ENCODE data around the gene PRPF8.
"Not testable (repeated sequence)": the region's sequence is repeated elsewhere in the genome, so short reads cannot be mapped to it uniquely, and the experiment has no call there.

The PRPF8 gene

GRCh38 chr17:1673041-1673785, 11.5 kb downstream of the PRPF8 start:
- no peak for DNase-seq (ENCODE audit: low spot score)
- TF ChIP-seq, protein P1, sequence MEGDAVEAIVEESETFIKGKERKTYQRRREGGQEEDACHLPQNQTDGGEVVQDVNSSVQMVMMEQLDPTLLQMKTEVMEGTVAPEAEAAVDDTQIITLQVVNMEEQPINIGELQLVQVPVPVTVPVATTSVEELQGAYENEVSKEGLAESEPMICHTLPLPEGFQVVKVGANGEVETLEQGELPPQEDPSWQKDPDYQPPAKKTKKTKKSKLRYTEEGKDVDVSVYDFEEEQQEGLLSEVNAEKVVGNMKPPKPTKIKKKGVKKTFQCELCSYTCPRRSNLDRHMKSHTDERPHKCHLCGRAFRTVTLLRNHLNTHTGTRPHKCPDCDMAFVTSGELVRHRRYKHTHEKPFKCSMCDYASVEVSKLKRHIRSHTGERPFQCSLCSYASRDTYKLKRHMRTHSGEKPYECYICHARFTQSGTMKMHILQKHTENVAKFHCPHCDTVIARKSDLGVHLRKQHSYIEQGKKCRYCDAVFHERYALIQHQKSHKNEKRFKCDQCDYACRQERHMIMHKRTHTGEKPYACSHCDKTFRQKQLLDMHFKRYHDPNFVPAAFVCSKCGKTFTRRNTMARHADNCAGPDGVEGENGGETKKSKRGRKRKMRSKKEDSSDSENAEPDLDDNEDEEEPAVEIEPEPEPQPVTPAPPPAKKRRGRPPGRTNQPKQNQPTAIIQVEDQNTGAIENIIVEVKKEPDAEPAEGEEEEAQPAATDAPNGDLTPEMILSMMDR (IDR thresholded peaks at IDR 0.05; ENCODE audit: extremely low read depth, insufficient read depth, missing control alignments): no peak
- in situ Hi-C loops (cut with MboI; ENCODE audit: low pct_unique_long_range_greater_than_20kb, low sequenced_read_pairs, unreplicated experiment): no loop called here

DNA sequence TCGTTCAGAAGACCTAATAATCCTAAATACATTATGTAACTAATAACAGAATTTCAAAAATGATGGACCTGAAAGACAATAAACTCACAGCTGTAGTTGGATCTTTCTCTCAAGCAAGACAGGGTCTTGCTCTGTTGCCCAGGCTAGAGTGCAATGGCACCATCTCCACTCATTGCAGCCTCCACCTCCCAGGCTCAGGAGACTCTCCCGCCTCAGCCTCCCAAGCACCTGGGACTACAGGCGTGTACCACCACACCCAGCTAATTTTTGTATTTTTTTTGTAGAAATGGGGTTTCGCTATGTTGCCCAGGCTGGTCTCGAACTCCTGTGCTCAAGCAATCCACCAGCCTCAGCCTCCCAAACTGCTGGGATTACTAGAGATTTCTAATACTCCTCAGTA, 20.7 kb downstream of the PRPF8 start:
- DNase-seq (ENCODE audit: low spot score); in situ Hi-C loops (cut with MboI; ENCODE audit: low pct_unique_long_range_greater_than_20kb, low sequenced_read_pairs, unreplicated experiment): not testable (repeated sequence)

- TF ChIP-seq, protein P1 (IDR thresholded peaks at IDR 0.05; ENCODE audit: extremely low read depth, insufficient read depth, missing control alignments): no peak
- DNase-seq (ENCODE audit: low spot score): no peak
- in situ Hi-C loops (cut with MboI; ENCODE audit: low pct_unique_long_range_greater_than_20kb, low sequenced_read_pairs, unreplicated experiment): no loop called here
Measured at GRCh38 chr17:1661045-1661444, 23.6 kb downstream of the PRPF8 start.

GRCh38 chr17:1658100-1658499, 26.6 kb downstream of the PRPF8 start:
- DNase-seq (ENCODE audit: low spot score): no peak
- in situ Hi-C loops (cut with MboI; ENCODE audit: low pct_unique_long_range_greater_than_20kb, low sequenced_read_pairs, unreplicated experiment): no loop called here
- TF ChIP-seq, protein P1 (IDR thresholded peaks at IDR 0.05; ENCODE audit: extremely low read depth, insufficient read depth, missing control alignments): no peak

DNA sequence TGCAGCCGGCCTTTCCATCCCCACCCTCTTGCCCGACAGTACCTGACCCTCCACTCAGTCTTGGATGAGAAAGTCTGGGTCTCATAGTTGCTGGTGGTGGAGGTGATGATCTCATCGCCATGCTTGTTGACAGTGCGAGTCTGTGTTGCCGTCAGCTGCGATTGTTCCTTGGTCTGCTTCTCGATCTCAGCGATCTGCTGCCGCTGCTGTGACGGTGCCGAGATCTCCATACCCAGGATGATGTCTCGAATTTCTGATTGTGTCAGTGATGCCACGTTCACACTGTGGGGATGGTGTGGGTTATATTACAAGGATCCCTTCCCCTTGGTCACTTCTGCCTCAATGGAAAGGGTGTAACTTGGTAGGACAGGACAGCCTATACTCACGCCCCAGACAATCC, 30.9 kb downstream of the PRPF8 start:
- in situ Hi-C loops (cut with MboI; ENCODE audit: low pct_unique_long_range_greater_than_20kb, low sequenced_read_pairs, unreplicated experiment): no loop called here
- TF ChIP-seq, protein P1 (IDR thresholded peaks at IDR 0.05; ENCODE audit: extremely low read depth, insufficient read depth, missing control alignments): no peak
- DNase-seq (ENCODE audit: low spot score): no peak

GRCh38 chr17:1652794-1653193, 31.9 kb downstream of the PRPF8 start:
- in situ Hi-C loops (cut with MboI; ENCODE audit: low pct_unique_long_range_greater_than_20kb, low sequenced_read_pairs, unreplicated experiment); DNase-seq (ENCODE audit: low spot score): not testable (repeated sequence)

- in situ Hi-C loops (cut with MboI; ENCODE audit: low pct_unique_long_range_greater_than_20kb, low sequenced_read_pairs, unreplicated experiment): no loop called here
- DNase-seq (ENCODE audit: low spot score): no peak
- TF ChIP-seq, protein P1 (IDR thresholded peaks at IDR 0.05; ENCODE audit: extremely low read depth, insufficient read depth, missing control alignments): no peak
Measured at GRCh38 chr17:1651559-1651844, 33.2 kb downstream of the PRPF8 start.

Data from GM13977 (cell line).